Type B pancreatic cell (in vitro differentiated cells): ENCODE measurements around the gene PHAF1. TPM values are rescaled to one million over a fixed set of nuclear protein-coding genes. Genes with fewer than 3 reads are reported as not detected.
A peak's percentile ranks its signal among the peaks of the same experiment; 100 is the strongest.

ENCODE experiments used
- DNase-seq: peaks from one replicate; pipeline ENCODE4 v3.0.0; 2021; ENCODE audit warnings: mixed read lengths; ENCODE audit not compliant: unreplicated experiment; ENCODE audit errors: extremely low spot score
- H3K27ac Mint-ChIP-seq: 2 replicates; pipeline ENCODE4 v1.8.0; 2021; ENCODE audit warnings: mild to moderate bottlenecking, mixed read lengths
- H3K27me3 Mint-ChIP-seq: 2 replicates; pipeline ENCODE4 v1.8.0; 2021; ENCODE audit warnings: mixed read lengths
- H3K36me3 Mint-ChIP-seq: 2 replicates; pipeline ENCODE4 v1.8.0; 2021; ENCODE audit warnings: mixed read lengths
- H3K4me1 Mint-ChIP-seq: one replicate; pipeline ENCODE4 v1.8.0; 2021; ENCODE audit warnings: mixed read lengths; ENCODE audit not compliant: unreplicated experiment
- H3K4me3 Mint-ChIP-seq: 2 replicates; pipeline ENCODE4 v1.8.0; 2021; ENCODE audit warnings: mild to moderate bottlenecking, mixed read lengths
- H3K9me3 Mint-ChIP-seq: 2 replicates; pipeline ENCODE4 v1.8.0; 2021; ENCODE audit warnings: mixed read lengths
- CTCF ChIP-seq: fragments of 200-600 bp; sonication (generic); conservative IDR thresholded peaks from 2 replicates; pipeline ENCODE4 v1.5.0; 2021; ENCODE audit warnings: antibody characterized with exemption, mild to moderate bottlenecking
- total RNA-seq: library from RNA; stranded (reverse); gene quantifications from 2 replicates; pipeline ENCODE4 v1.2.1, GENCODE V29; 2021; ENCODE audit warnings: low replicate concordance

PHAF1 gene
- total RNA-seq, 1 donor from 2014 or later, result 22.8 TPM

DNA sequence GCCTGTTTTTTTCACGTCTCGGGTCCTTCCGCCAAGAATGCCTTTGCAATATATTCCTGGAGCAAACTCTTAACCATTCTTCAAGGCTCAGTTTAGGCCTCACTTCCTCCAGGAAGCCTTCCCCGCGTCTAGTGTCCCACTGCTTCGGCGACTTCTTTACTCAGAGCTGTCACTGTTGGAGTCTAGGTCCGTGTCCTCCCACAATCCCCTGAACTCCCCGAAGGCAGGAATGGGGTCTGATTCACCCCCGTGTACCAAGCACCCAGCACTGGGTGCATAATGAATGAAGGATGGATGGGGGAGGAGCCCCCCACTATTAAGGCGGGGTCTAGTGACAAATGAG is 73.5 kb downstream of the PHAF1 start:
- Mint-ChIP-seq H3K36me3 (no peaks in the 10 kb centered on the region), H3K4me3 (no peak overlapping the region), H3K27me3 (peaks cover 18% of the 10 kb centered on the region), H3K9me3 (no peaks in the 10 kb centered on the region), H3K27ac (no peak overlapping the region), H3K4me1 (peaks cover 7% of the 10 kb centered on the region)
- no peak for TF ChIP-seq CTCF
- no peak for DNase-seq

DNA sequence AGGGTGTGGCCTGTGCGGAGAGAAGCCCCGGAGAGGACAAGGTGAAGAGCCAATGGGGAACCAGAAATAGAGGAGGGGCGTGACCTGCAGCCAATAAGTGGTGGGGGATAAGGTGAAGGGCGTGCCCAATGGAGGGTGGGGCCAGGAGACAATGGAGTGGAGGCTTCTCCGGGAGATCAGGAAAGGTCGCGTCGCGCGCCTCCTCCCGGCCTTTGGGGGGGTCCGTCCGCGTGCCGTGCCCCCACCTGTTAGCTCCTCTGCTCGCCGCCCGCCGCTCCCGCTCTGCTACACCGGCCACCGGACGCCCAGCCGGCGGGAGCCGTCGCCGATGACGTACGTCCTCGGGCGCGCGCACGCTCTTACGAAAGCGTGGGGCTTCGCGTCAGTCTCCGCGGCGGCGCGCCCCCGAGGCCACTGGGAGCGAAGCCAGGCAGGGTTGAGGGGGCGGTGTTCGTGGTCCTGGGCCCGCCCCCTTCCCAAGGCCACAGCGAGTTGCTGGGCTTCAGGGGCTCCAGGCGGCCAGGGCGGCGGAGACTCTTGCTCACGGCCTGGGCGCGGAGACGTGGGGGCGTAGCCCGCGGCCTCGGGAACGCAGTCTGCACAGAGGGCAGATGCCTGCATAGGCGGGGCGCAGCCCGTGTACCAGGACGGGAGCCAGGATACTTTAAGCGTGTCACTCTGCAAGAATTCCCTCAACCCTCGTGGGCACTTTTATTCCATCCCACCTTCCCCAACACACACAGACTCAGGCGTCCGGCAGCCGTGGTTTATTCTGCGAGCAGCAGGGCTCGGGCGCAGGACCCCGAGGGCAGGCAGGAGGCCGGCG is 74.1 kb downstream of the PHAF1 start, which contains the start of gene MATCAP1:
TSS of gene MATCAP1 (minus strand) at position 337 of the 826 bp plus-strand sequence. CDS start 3,353 bp downstream, outside the sequence.
- H3K27ac Mint-ChIP-seq, result peak within 1 kb of the TSS; percentile 92
- H3K9me3 Mint-ChIP-seq, result no peaks in the 10 kb centered on the region
- H3K36me3 Mint-ChIP-seq, result no peaks in the 10 kb centered on the region
- H3K4me3 Mint-ChIP-seq, result peak within 1 kb of the TSS; percentile 93
- TF ChIP-seq CTCF, result no peak
- peaks cover 7% of the 10 kb centered on the region for H3K4me1 Mint-ChIP-seq
- H3K27me3 Mint-ChIP-seq, result peaks cover 14% of the 10 kb centered on the region
- DNase-seq, result peak; percentile 95

DNA sequence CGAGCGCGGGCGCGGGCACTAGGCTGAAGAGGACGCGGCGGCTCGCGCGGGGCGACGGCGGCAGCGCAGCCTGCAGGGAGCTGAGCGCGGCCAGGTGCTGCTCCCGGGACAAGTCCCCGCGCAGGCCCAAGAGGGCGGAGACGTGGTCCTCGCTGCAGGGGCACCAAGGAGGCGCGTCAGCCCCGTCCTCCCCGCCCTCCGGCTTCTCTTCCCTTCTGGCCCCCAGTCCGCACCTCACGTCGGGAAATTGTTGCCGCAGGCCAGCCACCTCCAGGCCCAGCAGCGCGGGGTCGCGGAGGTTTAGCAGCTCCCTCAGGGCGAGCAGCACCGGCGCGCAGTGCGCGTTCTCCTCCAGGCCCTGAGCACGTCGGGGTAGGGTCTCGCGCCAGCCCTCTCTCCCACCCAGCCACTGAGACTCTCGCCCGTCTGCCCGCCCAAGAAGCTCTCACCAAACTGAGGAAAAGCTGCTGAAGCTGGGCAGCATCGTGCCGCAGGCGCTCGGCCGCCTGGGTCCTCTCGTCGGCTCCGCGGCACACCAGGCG is 74.8 kb downstream of the PHAF1 start:
- Mint-ChIP-seq H3K4me3 (peak overlapping the region; percentile 93), H3K27ac (peak overlapping the region; percentile 92), H3K36me3 (no peaks in the 10 kb centered on the region), H3K27me3 (peaks cover 12% of the 10 kb centered on the region), H3K9me3 (no peaks in the 10 kb centered on the region), H3K4me1 (peaks cover 7% of the 10 kb centered on the region)
- no peak for TF ChIP-seq CTCF
- DNase-seq, result no peak

- peaks cover 7% of the 10 kb centered on the region for H3K4me1 Mint-ChIP-seq
Observed at GRCh38 chr16:67184995-67185650, 75.4 kb downstream of the PHAF1 start.

More at GRCh38 chr16:67184995-67185650, 75.4 kb downstream of the PHAF1 start:
- peak; percentile 94 for DNase-seq
- H3K9me3 Mint-ChIP-seq, result no peaks in the 10 kb centered on the region
- H3K27me3 Mint-ChIP-seq, result peaks cover 12% of the 10 kb centered on the region
- peak; percentile 89 for TF ChIP-seq CTCF
- H3K27ac Mint-ChIP-seq, result peak overlapping the region; percentile 92
- H3K4me3 Mint-ChIP-seq, result peak overlapping the region; percentile 93
- H3K36me3 Mint-ChIP-seq, result no peaks in the 10 kb centered on the region
